Nephron (organoid): ENCODE results near the gene C16orf54.
"Not testable (repeated sequence)": the region's sequence is repeated elsewhere in the genome, so short reads cannot be mapped to it uniquely, and the experiment has no call there.

ENCODE experiments used
- H3K27ac Mint-ChIP-seq, 3 experiments: 2 replicates each; pipeline ENCODE4 v1.8.0; 2020; ENCODE audit warnings: mixed read lengths in 3 of 3, mild to moderate bottlenecking in 2 of 3, moderate library complexity in 1 of 3
- H3K27me3 Mint-ChIP-seq: 2 replicates; pipeline ENCODE4 v1.8.0; 2021; ENCODE audit warnings: low read depth, mild to moderate bottlenecking, moderate library complexity, mixed read lengths
- H3K36me3 Mint-ChIP-seq: 2 replicates; pipeline ENCODE4 v1.8.0; 2020; ENCODE audit warnings: low read depth, mixed read lengths
- H3K4me1 Mint-ChIP-seq: 2 replicates; pipeline ENCODE4 v1.8.0; 2020; ENCODE audit warnings: mixed read lengths
- H3K4me3 Mint-ChIP-seq, 3 experiments: 2 replicates each; pipeline ENCODE4 v1.8.0; 2020; ENCODE audit warnings: mild to moderate bottlenecking in 3 of 3, mixed read lengths in 3 of 3, moderate library complexity in 2 of 3
- H3K9me3 Mint-ChIP-seq: 2 replicates; pipeline ENCODE4 v1.8.0; 2020; ENCODE audit warnings: mixed read lengths
- TF ChIP-seq, protein P1 (sequence below), 3 experiments: fragments of 200-600 bp; sonication (generic); IDR thresholded peaks; one replicate each; pipeline ENCODE4 v1.5.0; 2021; ENCODE audit warnings: antibody characterized with exemption in 3 of 3; ENCODE audit not compliant: unreplicated experiment in 3 of 3

Gene C16orf54

DNA sequence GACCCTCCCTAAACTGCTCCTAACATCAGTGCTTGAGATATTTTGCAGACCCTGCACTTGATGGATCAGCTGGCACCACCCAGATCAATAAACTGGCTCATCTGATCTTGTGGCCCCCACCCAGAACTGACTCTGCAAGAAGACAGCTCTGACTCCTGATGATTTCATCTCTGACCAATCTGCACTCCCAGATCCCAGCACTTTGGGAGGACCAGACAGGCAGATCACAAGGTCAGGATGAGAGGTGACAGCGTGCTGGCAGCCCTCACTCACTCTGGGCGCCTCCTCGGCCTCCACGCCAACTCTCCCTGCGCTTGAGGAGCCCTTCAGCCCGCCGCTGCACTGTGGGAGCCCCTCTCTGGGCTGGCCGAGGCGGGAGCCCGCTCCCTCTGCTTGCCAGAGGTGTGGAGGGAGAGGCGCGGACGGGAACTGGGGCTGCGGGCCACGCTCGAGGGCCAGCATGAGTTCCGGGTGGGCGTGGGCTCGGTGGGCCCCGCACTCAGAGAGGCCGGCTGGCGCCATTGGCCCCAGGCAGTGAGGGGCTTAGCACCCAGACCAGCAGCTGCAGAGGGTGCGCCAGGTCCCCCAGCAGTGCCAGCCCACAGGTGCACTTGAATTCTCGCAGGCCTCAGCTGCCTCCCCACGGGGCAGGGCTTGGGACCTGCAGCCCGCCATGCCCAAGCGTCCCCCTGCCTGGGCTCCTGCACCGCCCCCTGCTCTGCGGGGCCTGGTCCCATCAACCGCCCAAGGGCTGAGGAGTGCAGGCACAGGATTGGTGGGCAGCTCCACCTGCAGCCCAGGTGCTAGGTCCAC, 2.4 kb upstream of the C16orf54 start:
- no peaks in the 10 kb centered on the region for H3K36me3 Mint-ChIP-seq
- no peak overlapping the region for H3K4me3 Mint-ChIP-seq
- no peaks in the 10 kb centered on the region for H3K4me1 Mint-ChIP-seq
- no peak overlapping the region for H3K27ac Mint-ChIP-seq
- TF ChIP-seq, protein P1, sequence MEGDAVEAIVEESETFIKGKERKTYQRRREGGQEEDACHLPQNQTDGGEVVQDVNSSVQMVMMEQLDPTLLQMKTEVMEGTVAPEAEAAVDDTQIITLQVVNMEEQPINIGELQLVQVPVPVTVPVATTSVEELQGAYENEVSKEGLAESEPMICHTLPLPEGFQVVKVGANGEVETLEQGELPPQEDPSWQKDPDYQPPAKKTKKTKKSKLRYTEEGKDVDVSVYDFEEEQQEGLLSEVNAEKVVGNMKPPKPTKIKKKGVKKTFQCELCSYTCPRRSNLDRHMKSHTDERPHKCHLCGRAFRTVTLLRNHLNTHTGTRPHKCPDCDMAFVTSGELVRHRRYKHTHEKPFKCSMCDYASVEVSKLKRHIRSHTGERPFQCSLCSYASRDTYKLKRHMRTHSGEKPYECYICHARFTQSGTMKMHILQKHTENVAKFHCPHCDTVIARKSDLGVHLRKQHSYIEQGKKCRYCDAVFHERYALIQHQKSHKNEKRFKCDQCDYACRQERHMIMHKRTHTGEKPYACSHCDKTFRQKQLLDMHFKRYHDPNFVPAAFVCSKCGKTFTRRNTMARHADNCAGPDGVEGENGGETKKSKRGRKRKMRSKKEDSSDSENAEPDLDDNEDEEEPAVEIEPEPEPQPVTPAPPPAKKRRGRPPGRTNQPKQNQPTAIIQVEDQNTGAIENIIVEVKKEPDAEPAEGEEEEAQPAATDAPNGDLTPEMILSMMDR (IDR thresholded peaks at IDR 0.05; ENCODE audit: unreplicated experiment in 3 of 3), result no peak
- H3K9me3 Mint-ChIP-seq, result no peaks in the 10 kb centered on the region
- no peaks in the 10 kb centered on the region for H3K27me3 Mint-ChIP-seq

DNA sequence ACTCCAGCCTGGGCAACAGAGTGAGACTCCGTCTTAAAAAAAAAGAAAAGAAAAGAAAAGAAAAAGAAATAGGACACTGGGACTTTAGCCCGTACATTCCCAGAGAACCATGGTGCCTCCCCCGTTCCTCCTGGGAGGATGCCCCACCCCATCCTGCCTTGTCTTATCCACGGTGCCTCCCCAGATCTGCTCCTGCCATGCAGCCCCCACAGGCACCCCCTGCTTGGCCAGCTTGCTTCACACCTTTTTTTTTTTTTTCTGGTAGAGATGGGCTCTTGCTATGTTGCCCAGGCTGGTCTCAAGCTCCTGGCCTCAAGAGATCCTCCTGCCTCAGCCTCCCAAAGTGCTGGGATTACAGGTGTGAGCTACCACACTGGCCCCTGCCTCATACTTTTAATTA, 728 bp upstream of the C16orf54 start:
- H3K36me3 Mint-ChIP-seq, H3K27ac Mint-ChIP-seq: not testable (repeated sequence)

DNA sequence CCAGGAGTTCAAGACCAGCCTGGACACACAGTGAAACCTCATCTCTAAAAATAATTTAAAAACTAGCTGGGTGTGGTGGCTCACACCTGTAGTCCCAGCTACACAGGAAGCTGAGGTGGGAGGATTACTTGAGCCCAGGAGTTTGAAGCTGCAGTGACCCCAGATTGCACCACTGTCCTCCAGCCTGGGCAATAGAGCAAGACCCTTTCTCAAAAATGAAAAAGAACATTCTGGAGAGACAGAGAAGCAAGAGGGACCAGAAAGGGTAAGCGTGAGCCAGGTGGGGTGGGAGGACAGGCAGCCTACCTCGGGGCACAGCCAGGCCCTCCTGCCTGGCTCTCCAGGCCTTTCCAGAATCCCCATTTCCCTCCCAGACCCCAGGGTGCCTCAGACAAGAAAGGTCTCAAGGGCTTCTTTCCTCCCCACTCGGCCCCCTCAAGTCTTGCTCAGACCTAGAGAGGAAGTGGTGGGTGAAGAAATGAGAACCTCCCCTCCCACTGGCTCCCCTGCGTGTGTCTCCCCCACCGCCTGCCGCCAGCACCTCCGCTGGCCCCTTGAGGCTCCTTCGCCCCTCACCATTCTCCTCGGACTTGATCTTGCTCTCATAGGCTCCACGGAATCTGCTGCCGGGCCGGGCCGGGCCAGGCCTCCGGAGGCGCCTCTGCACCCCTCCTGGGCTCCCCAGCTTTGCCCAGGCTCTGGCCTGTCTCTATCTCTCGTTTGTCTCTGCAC, 503 bp downstream of the C16orf54 start:
- no peak overlapping the region for H3K4me3 Mint-ChIP-seq
- no peaks in the 10 kb centered on the region for H3K27me3 Mint-ChIP-seq
- TF ChIP-seq, protein P1 (IDR thresholded peaks at IDR 0.05; ENCODE audit: unreplicated experiment in 3 of 3), result no peak
- H3K4me1 Mint-ChIP-seq, result no peaks in the 10 kb centered on the region
- H3K36me3 Mint-ChIP-seq, result no peaks in the 10 kb centered on the region
- H3K27ac Mint-ChIP-seq, result no peak overlapping the region
- no peaks in the 10 kb centered on the region for H3K9me3 Mint-ChIP-seq

More for the DNA sequence above, 728 bp upstream of the C16orf54 start:
- H3K4me1 Mint-ChIP-seq, H3K4me3 Mint-ChIP-seq, H3K27me3 Mint-ChIP-seq, H3K9me3 Mint-ChIP-seq: not testable (repeated sequence)

DNA sequence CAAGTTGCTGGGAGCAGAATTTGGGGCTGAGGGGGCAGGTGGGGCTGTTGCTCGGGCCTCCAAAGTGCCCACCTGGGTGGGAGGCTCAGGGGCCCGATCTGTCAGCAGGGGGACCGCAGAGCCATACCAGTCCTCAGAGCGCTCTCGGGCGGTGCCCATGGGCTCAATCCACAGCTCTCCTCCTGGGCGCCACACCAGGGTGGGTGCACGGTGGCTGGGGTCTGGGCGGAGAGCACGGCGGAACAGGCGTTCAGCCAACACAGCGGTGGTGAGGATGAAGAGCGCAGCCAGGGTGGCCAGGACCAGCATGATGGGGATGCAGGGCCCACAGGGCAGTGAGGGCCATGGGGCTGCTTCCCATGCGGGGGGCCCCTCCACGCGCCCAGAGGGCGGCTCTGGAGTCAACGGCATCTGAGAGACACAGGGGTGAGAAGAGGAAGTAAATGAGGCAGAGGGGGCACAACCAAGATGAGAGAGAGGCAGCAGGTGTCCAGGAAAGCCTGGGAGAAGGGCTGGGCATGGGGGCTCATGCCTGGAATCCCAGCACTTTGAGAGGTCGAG, 1.2 kb downstream of the C16orf54 start:
- Mint-ChIP-seq H3K4me3 (no peak overlapping the region), H3K27me3 (no peaks in the 10 kb centered on the region)

DNA sequence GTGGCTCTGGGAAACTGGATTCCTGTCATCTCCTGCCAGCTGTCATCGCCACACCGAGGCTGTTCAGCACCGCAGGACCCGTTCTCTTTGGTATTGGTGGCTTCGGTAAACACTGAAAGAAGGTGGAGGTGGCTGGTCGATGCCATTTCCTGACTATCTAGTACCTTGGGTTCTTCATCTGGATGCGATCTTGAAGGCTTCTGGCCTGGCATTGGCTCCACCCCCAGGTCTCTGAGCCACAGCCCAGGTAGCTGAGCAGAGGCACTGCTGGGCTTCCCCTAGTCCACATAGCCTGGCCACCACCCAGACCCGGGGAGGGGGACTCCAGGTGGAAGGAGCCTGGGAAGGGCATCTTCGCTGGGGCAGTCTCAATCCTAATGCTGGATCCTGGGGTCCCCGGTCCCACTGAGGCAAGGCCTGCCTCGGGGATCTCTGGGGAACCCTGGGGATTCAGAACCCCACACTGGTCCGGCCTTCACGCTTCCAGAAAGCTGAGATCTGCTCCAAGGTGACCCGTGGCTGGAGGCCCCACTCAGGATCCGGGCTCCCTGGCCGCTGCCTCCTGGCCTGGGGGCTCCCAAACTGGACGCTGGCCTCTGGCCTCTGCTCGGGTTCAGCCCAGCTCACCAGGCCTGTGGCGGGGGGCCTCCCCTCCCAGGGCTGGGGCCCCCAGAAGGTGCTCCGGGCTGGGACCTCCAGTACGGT, 1.8 kb downstream of the C16orf54 start:
- no peaks in the 10 kb centered on the region for H3K36me3 Mint-ChIP-seq
- TF ChIP-seq, protein P1 (IDR thresholded peaks at IDR 0.05; ENCODE audit: unreplicated experiment in 3 of 3), result no peak
- H3K27ac Mint-ChIP-seq, result no peak overlapping the region
- H3K27me3 Mint-ChIP-seq, result no peaks in the 10 kb centered on the region
- H3K4me1 Mint-ChIP-seq, result no peaks in the 10 kb centered on the region
- no peaks in the 10 kb centered on the region for H3K9me3 Mint-ChIP-seq
- H3K4me3 Mint-ChIP-seq, result no peak overlapping the region

More for the DNA sequence above, 1.2 kb downstream of the C16orf54 start:
- H3K4me1 Mint-ChIP-seq, result no peaks in the 10 kb centered on the region
- H3K36me3 Mint-ChIP-seq, result no peaks in the 10 kb centered on the region
- no peaks in the 10 kb centered on the region for H3K9me3 Mint-ChIP-seq
- TF ChIP-seq, protein P1 (IDR thresholded peaks at IDR 0.05; ENCODE audit: unreplicated experiment in 3 of 3), result no peak
- no peak overlapping the region for H3K27ac Mint-ChIP-seq

DNA sequence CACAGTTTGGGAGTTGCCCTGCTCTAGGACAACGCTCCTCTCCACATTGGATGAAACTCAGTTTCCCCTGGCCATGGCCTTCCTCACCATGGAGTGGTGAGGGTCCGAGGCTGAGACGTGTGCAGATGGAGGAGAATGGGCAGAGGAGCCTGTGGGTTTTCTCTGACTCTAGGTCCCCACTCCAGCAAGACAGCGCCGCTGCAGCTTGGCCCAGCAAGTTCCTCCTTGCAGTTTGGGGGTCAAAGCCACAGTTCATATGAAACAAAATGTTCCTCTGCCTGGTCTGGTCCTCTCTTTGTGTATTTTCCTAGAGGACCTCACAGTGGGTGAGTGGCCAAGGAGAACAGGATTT, 2.3 kb downstream of the C16orf54 start:
- Mint-ChIP-seq H3K27me3 (no peaks in the 10 kb centered on the region), H3K9me3 (no peaks in the 10 kb centered on the region), H3K4me1 (no peaks in the 10 kb centered on the region), H3K27ac (no peak overlapping the region), H3K36me3 (no peaks in the 10 kb centered on the region), H3K4me3 (no peak overlapping the region)
- TF ChIP-seq, protein P1 (IDR thresholded peaks at IDR 0.05; ENCODE audit: unreplicated experiment in 3 of 3), result no peak
